Measurements from ENCODE around the gene TDO2.

The TDO2 gene

GRCh38 chr4:155943605-155944291, 40.3 kb downstream of the TDO2 start:
- no peak overlapping the region for H3K4me3 ChIP-seq (ENCODE audit: low read depth, low read length)

GRCh38 chr4:155944516-155944915, 41.0 kb downstream of the TDO2 start:
- H3K4me3 ChIP-seq (ENCODE audit: low read depth, low read length): no peak overlapping the region
- no peak for TF ChIP-seq CTCF (IDR thresholded peaks at IDR 0.05; ENCODE audit: low read depth, low read length)

More at GRCh38 chr4:155943605-155944291, 40.3 kb downstream of the TDO2 start:
- no peak for TF ChIP-seq CTCF (IDR thresholded peaks at IDR 0.05; ENCODE audit: low read depth, low read length)

- no peak for TF ChIP-seq CTCF (IDR thresholded peaks at IDR 0.05; ENCODE audit: low read depth, low read length)
Measured at GRCh38 chr4:155946486-155946885, 43.0 kb downstream of the TDO2 start.

DNA sequence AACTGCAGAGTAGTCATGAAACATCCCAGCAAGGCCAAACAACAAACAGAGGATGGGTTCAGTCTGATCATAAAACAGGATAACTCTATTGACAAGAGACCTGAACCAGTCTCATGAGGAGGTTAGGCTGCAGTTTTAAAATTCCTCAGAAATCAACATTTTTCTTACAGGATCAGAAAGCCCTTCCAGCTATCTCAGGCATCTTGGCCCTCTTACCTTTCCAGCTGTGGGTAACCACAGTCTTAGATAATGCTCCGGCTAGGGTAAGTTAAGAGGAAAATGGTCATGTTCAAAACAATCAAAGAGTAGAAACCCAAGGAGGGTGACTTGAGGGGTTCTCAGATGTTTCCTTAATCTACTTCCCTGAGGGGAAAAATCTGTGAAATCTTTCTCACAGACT, 45.0 kb downstream of the TDO2 start:
- H3K4me3 ChIP-seq (ENCODE audit: low read depth, low read length): no peak overlapping the region
- no peak for TF ChIP-seq CTCF (IDR thresholded peaks at IDR 0.05; ENCODE audit: low read depth, low read length)

More at GRCh38 chr4:155946486-155946885, 43.0 kb downstream of the TDO2 start:
- no peak overlapping the region for H3K4me3 ChIP-seq (ENCODE audit: low read depth, low read length)

- no peak for TF ChIP-seq CTCF (IDR thresholded peaks at IDR 0.05; ENCODE audit: low read depth, low read length)
- H3K4me3 ChIP-seq (ENCODE audit: low read depth, low read length): no peak overlapping the region
Measured at GRCh38 chr4:155950461-155950860, 47.0 kb downstream of the TDO2 start.

- peak overlapping the region; percentile 73 for H3K4me3 ChIP-seq (ENCODE audit: low read depth, low read length)
- no peak for TF ChIP-seq CTCF (IDR thresholded peaks at IDR 0.05; ENCODE audit: low read depth, low read length)
Measured at GRCh38 chr4:155952501-155952901, 49.0 kb downstream of the TDO2 start.

DNA sequence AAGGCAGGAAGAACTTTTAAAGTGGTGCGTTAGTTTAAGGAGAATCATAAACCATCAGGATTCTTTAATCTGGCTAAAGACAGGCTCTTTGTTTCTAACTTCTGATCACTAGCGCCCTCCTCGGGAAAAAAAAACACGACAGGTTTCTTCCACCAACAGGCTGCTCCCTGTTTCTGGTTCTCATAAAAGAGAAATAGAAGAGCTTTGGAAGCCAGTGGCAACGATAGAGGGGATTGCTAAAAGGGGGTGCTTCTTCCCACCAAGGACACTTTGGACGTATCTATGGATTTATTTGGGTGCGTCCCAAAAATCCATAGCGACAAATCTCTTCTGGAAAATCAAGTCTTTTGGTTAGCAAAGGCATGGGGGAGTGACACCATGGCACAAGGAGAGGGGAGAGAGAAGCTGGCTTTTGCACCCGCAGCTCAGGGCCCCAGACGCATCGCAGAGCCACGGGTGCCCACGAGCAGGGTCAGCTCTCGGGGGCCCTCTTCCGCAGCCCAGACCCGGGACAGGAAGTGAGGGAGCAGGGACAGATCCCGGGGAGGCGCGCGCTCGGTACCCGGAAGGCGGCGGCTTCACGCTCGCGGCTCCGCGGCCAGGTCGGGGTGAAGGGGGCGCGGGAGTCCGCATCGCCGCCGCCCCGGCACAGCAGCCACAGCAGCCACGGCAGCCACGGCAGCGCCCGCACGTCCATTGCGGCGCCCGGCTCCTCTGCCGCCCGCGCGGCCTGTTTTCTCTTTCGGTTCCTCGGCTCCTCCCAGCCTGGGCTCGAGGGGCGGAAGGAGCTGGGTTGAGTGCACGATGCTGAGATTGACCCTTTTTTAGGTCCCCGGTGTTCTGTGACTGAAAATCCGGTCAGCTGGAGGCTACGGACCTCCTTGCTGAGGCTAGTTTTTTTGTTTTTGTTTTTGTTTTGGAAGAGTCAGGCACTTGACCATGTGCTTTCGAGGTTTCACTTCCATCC, 49.9 kb downstream of the TDO2 start, which contains the start of gene CTSO:
TSS of gene CTSO (minus strand) at position 716 of the 967 bp plus-strand sequence. CDS start at position 697, 19 bp downstream.
- TF ChIP-seq CTCF (IDR thresholded peaks at IDR 0.05; ENCODE audit: low read depth, low read length): 0 out of 2 replicates have a peak, but pooled peaks have one; percentile 16
- peak within 1 kb of the TSS; percentile 73 for H3K4me3 ChIP-seq (ENCODE audit: low read depth, low read length)

All from WI38 (cell line).